GM21381 (cell line): ENCODE measurements around the gene XG.
"Not testable (repeated sequence)": the region's sequence is repeated elsewhere in the genome, so short reads cannot be mapped to it uniquely, and the experiment has no call there.

Experiments used
- ATAC-seq: cut with Tn5 transposase; IDR thresholded peaks from one replicate; pipeline ENCODE4 v1.9.1; 2021; ENCODE audit warnings: mild to moderate bottlenecking, moderate library complexity; ENCODE audit not compliant: unreplicated experiment

The XG gene

GRCh38 chrX:2812161-2812907, 60.5 kb downstream of the XG start:
- ATAC-seq: not testable (repeated sequence)

GRCh38 chrX:2817036-2817435, 65.2 kb downstream of the XG start:
- ATAC-seq: no peak

- no peak for ATAC-seq
Observed at GRCh38 chrX:2819345-2820135, 67.7 kb downstream of the XG start.

- no peak for ATAC-seq
Observed at GRCh38 chrX:2820136-2820771, 68.4 kb downstream of the XG start.

GRCh38 chrX:2823795-2824386, 72.1 kb downstream of the XG start:
- ATAC-seq: no peak

- no peak for ATAC-seq
Observed at GRCh38 chrX:2824886-2825285, 73.0 kb downstream of the XG start.

GRCh38 chrX:2828344-2828958, 76.6 kb downstream of the XG start, which contains the start of gene GYG2:
Gene GYG2, plus strand, starts transcription at chrX:2828930. Its CDS starts 1,259 bp downstream, at chrX:2830189.
- ATAC-seq: no peak

GRCh38 chrX:2828959-2829411, 77.1 kb downstream of the XG start:
- no peak for ATAC-seq

GRCh38 chrX:2829469-2830246, 77.8 kb downstream of the XG start:
- ATAC-seq: no peak

- ATAC-seq: no peak
Observed at GRCh38 chrX:2831471-2832228, 79.8 kb downstream of the XG start.

GRCh38 chrX:2837961-2838360, 86.1 kb downstream of the XG start:
- no peak for ATAC-seq

- no peak for ATAC-seq
Observed at GRCh38 chrX:2840961-2841360, 89.1 kb downstream of the XG start.

- no peak for ATAC-seq
Observed at GRCh38 chrX:2841537-2841936, 89.7 kb downstream of the XG start.

GRCh38 chrX:2846992-2847391, 95.2 kb downstream of the XG start:
- no peak for ATAC-seq

GRCh38 chrX:2848871-2849301, 97.0 kb downstream of the XG start:
- no peak for ATAC-seq

- ATAC-seq: no peak
Observed at GRCh38 chrX:2854918-2855317, 103.1 kb downstream of the XG start.

- no peak for ATAC-seq
Observed at GRCh38 chrX:2855761-2856160, 103.9 kb downstream of the XG start.

GRCh38 chrX:2857566-2857965, 105.7 kb downstream of the XG start:
- ATAC-seq: no peak

GRCh38 chrX:2859197-2859797, 107.5 kb downstream of the XG start:
- no peak for ATAC-seq
